Stimulated activated CD4-positive, alpha-beta T cell treated with anti-CD3 and anti-CD28 coated beads, TNF-alpha, amount 100 ng/mL, for 4 hours (primary cell): ENCODE data around the gene WNT7A.
"Not testable (repeated sequence)": the region's sequence is repeated elsewhere in the genome, so short reads cannot be mapped to it uniquely, and the experiment has no call there.

Experiments
- DNase-seq, 3 experiments: peaks; one replicate each; pipeline ENCODE4 v3.0.0-alpha.2; 2020; ENCODE audit warnings: low read depth in 3 of 3

The WNT7A gene

GRCh38 chr3:13865581-13865980, 14.3 kb downstream of the WNT7A start:
- DNase-seq: no peak

- no peak for DNase-seq
These were observed 14.8 kb downstream of the WNT7A start for GRCh38 chr3:13865106-13865505.

GRCh38 chr3:13863965-13864595, 15.8 kb downstream of the WNT7A start:
- DNase-seq: no peak

GRCh38 chr3:13863382-13863952, 16.4 kb downstream of the WNT7A start:
- DNase-seq: no peak

GRCh38 chr3:13861461-13861860, 18.4 kb downstream of the WNT7A start:
- DNase-seq: no peak

- DNase-seq: no peak
These were observed 19.9 kb downstream of the WNT7A start for GRCh38 chr3:13860001-13860400.

- no peak for DNase-seq
These were observed 20.9 kb downstream of the WNT7A start for GRCh38 chr3:13858768-13859520.

- DNase-seq: no peak
These were observed 22.0 kb downstream of the WNT7A start for GRCh38 chr3:13857702-13858380.

GRCh38 chr3:13856628-13857027, 23.2 kb downstream of the WNT7A start:
- not testable (repeated sequence) for DNase-seq

- DNase-seq: no peak
These were observed 23.9 kb downstream of the WNT7A start for GRCh38 chr3:13856006-13856405.

GRCh38 chr3:13854492-13854891, 25.4 kb downstream of the WNT7A start:
- DNase-seq: no peak

- no peak for DNase-seq
These were observed 25.9 kb downstream of the WNT7A start for GRCh38 chr3:13853978-13854296.

GRCh38 chr3:13853256-13853977, 26.5 kb downstream of the WNT7A start:
- DNase-seq: no peak

- no peak for DNase-seq
These were observed 27.2 kb downstream of the WNT7A start for GRCh38 chr3:13852638-13853009.

- DNase-seq: no peak
These were observed 27.8 kb downstream of the WNT7A start for GRCh38 chr3:13851997-13852637.

GRCh38 chr3:13851091-13851849, 28.6 kb downstream of the WNT7A start:
- DNase-seq: no peak

GRCh38 chr3:13850161-13850945, 29.5 kb downstream of the WNT7A start:
- DNase-seq: no peak

GRCh38 chr3:13849018-13849417, 30.9 kb downstream of the WNT7A start:
- DNase-seq: no peak

- no peak for DNase-seq
These were observed 32.9 kb downstream of the WNT7A start for GRCh38 chr3:13846716-13847570.
